ENCODE data around the gene TNFRSF18. TPM values are rescaled to one million over a fixed set of nuclear protein-coding genes. Genes with fewer than 3 reads are reported as not detected.

Gene TNFRSF18
- total RNA-seq, 2 experiments from 2014 or later, result 17.5 to 18.8 TPM

DNA sequence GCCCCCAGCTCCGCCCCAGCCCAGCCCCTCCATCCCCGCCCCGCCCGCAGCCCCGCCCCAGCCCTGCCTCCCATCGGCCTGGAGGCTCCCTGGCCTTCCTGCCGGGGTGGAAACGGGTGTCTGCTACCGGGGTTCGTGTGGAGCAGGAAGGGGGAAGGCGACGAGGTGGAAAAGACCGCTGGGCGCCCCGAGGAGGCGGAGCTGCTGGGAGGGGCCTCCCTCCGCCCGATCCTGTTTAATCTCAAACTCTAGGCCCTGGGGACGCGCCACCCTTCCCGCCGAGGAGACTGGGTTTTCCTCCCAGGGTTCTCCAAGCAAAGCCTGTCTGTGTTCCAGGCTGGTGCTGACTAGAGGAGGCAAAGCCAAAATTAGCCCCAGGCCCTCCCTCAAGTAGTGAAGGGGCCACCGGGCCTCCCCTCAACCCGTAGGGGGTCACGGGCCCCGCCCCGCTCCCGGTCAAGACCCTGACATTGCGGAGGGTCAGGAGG is 48.9 kb downstream of the TNFRSF18 start:
- H3K4me3 Mint-ChIP-seq, result peak overlapping the region; percentile 58
- CTCF ChIA-PET, result interaction anchor here (0.7 to 1.6 kb wide), 3 partner anchors 21 to 96 kb away, joined by 3 to 6 read pairs (median 3); no protein-coding TSS in a partner anchor
- DNase-seq, result peak; percentile 69
- no peaks in the 10 kb centered on the region for H3K27me3 Mint-ChIP-seq (ENCODE audit: low read depth)
- H3K27ac Mint-ChIP-seq, result peak overlapping the region; percentile 57
- peaks cover 10% of the 10 kb centered on the region for H3K36me3 Mint-ChIP-seq (ENCODE audit: low read depth)
- peak; percentile 70 for ATAC-seq
- POLR2A ChIA-PET, result interaction anchor here (0.6 to 2.2 kb wide), 4 partner anchors 9 to 85 kb away, joined by 3 to 7 read pairs (median 4); no protein-coding TSS in a partner anchor
- H3K9me3 Mint-ChIP-seq (ENCODE audit: insufficient read depth), result peaks cover 9% of the 10 kb centered on the region
- H3K4me1 Mint-ChIP-seq (ENCODE audit: low read depth), result peaks cover 12% of the 10 kb centered on the region

DNA sequence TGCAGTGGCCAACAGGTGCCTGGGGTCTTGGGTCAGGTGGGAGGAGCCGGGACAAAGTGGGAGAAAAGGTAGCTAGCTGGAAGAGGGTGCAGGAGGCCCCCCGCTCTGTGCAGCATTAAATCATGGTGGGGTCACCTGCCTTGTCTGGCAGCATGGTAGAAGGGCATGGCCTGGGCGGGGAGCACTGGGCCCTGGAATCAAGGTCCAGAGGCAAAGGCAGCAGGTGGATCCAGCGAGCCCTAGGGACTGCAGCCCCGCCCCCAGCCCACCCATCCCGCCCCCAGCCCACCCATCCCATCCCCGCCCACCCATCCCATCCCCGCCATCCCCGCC is 49.4 kb downstream of the TNFRSF18 start:
- ATAC-seq, result no peak
- POLR2A ChIA-PET, result interaction anchor here (0.6 kb wide), 1 partner anchor 84 kb away, joined by 3 read pairs; no protein-coding TSS in a partner anchor
- Mint-ChIP-seq H3K4me1 (ENCODE audit: low read depth) (peaks cover 12% of the 10 kb centered on the region), H3K9me3 (ENCODE audit: insufficient read depth) (peaks cover 12% of the 10 kb centered on the region), H3K27ac (no peak overlapping the region), H3K27me3 (ENCODE audit: low read depth) (no peaks in the 10 kb centered on the region), H3K36me3 (ENCODE audit: low read depth) (peaks cover 15% of the 10 kb centered on the region), H3K4me3 (no peak overlapping the region)
- DNase-seq, result no peak
- CTCF ChIA-PET, result interaction anchor here (1.6 kb wide), 1 partner anchor 35 kb away, joined by 6 read pairs; no protein-coding TSS in a partner anchor

DNA sequence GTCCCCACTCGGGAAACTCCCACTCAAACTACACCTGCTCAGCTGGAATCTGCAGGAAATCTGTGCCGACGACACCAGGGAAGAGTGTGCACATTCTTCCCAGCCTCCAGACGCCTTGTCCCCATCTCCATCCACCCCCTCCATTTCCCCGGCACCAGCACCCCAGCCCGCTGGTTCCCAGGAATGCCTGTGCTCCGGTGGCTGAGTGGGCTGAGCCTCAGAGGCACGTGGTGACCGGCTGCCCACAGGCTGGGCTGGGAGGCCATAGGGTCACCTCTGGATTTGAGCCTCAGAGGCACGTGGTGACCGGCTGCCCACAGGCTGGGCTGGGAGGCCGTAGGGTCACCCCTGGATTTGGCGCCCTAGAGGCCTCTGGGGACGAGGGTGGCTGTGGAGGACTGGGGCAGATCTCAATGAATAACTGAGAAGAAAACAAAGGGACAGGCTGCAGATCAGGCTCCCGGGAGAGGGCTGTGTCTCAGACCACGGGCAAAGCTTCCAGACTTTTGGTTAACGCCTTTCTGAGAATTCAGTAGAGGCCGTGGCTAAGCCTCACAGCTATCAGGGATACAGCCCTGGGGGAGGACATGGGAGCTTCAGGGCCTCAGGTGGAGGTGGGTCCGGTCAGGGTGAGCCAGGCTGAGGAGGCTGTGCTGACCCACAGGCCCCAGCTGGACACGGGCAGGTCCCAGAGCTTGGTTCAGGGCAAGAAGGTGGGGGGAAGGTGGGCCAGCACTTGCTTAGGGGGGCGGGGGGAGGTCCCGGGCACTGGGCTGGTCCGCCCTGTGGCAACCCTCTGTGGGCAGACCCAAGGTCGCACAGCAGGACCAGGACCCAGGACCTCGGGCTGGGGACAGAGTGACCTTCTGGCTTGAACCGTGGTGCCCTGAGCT is 50.0 kb downstream of the TNFRSF18 start:
- POLR2A ChIA-PET, result no interaction called here
- CTCF ChIA-PET, result interaction anchor here (1.6 kb wide), 1 partner anchor 34 kb away, joined by 6 read pairs; no protein-coding TSS in a partner anchor
- DNase-seq, result no peak
- Mint-ChIP-seq H3K36me3 (ENCODE audit: low read depth) (peaks cover 15% of the 10 kb centered on the region), H3K4me1 (ENCODE audit: low read depth) (peaks cover 12% of the 10 kb centered on the region), H3K27me3 (ENCODE audit: low read depth) (no peaks in the 10 kb centered on the region), H3K4me3 (peak overlapping the region; percentile 12), H3K27ac (peak overlapping the region; percentile 42), H3K9me3 (ENCODE audit: insufficient read depth) (peaks cover 12% of the 10 kb centered on the region)
- ATAC-seq, result no peak

GRCh38 chr1:1155258-1155657 is 51.1 kb downstream of the TNFRSF18 start:
- POLR2A ChIA-PET, result no interaction called here
- ATAC-seq (no peak), DNase-seq (no peak)
- Mint-ChIP-seq H3K27me3 (ENCODE audit: low read depth) (no peaks in the 10 kb centered on the region), H3K36me3 (ENCODE audit: low read depth) (peaks cover 15% of the 10 kb centered on the region), H3K4me3 (no peak overlapping the region), H3K9me3 (ENCODE audit: insufficient read depth) (peaks cover 12% of the 10 kb centered on the region), H3K27ac (no peak overlapping the region), H3K4me1 (ENCODE audit: low read depth) (peaks cover 12% of the 10 kb centered on the region)
- CTCF ChIA-PET, result no interaction called here

- ChIA-PET CTCF (no interaction called here), POLR2A (no interaction called here)
- Mint-ChIP-seq H3K4me3 (no peak overlapping the region), H3K9me3 (ENCODE audit: insufficient read depth) (peaks cover 12% of the 10 kb centered on the region), H3K36me3 (ENCODE audit: low read depth) (peaks cover 15% of the 10 kb centered on the region), H3K27ac (no peak overlapping the region), H3K4me1 (ENCODE audit: low read depth) (peaks cover 12% of the 10 kb centered on the region), H3K27me3 (ENCODE audit: low read depth) (no peaks in the 10 kb centered on the region)
- ATAC-seq (no peak), DNase-seq (no peak)
These were observed 52.5 kb downstream of the TNFRSF18 start for GRCh38 chr1:1153874-1154273.

Small RNAs within 50 kb of the gene (microRNA-seq; reads per million reads assigned to microRNA genes)
- gene MIR200A, result 2.9 reads per million
- gene MIR200B, result 3.4 reads per million
- gene MIR429, result not detected

Other genes starting within 250 kb of the TNFRSF18 start
- 10 to 100 TPM; 61.7 to 68.7 TPM for gene NOC2L, start 247.3 kb downstream of the TNFRSF18 start, total RNA-seq
- 10 to 100 TPM; 24.4 to 27.7 TPM for gene KLHL17, start 246.0 kb downstream of the TNFRSF18 start, total RNA-seq
- gene PLEKHN1, start 240.1 kb downstream of the TNFRSF18 start, total RNA-seq, result 1 to 10 TPM; 1.7 to 2.2 TPM
- gene PERM1, start 224.5 kb downstream of the TNFRSF18 start, total RNA-seq, result not detected
- gene HES4, start 206.5 kb downstream of the TNFRSF18 start, total RNA-seq, result under 1 TPM; 0.45 to 0.50 TPM
- 100 to 1,000 TPM; 385 to 413 TPM for gene ISG15, start 193.1 kb downstream of the TNFRSF18 start, total RNA-seq
- gene AGRN, start 186.5 kb downstream of the TNFRSF18 start, total RNA-seq, result 10 to 100 TPM; 12.4 to 14.6 TPM
- not detected for gene RNF223, start 132.3 kb downstream of the TNFRSF18 start, total RNA-seq
- gene C1orf159, start 90.5 kb downstream of the TNFRSF18 start, total RNA-seq, result 10 to 100 TPM; 24.5 to 26.8 TPM
- under 1 TPM; 0.63 to 0.90 TPM for gene TTLL10, start 32.7 kb downstream of the TNFRSF18 start, total RNA-seq
- gene TNFRSF4, start 7.6 kb upstream of the TNFRSF18 start, total RNA-seq, result 1 to 10 TPM; 1.6 to 2.9 TPM
- gene SDF4, start 25.4 kb upstream of the TNFRSF18 start, total RNA-seq, result 10 to 100 TPM; 96.9 to 99.3 TPM
- gene B3GALT6, start 25.6 kb upstream of the TNFRSF18 start, total RNA-seq, result 10 to 100 TPM; 21.2 to 22.4 TPM
- 1 to 10 TPM; 1.8 to 2.2 TPM for gene C1QTNF12, start 40.1 kb upstream of the TNFRSF18 start, total RNA-seq
- 10 to 100 TPM; 62.3 to 67.5 TPM for gene UBE2J2, start 67.3 kb upstream of the TNFRSF18 start, total RNA-seq
- gene SCNN1D, start 73.8 kb upstream of the TNFRSF18 start, total RNA-seq, result 1 to 10 TPM; 3.4 to 3.6 TPM
- gene ACAP3, start 101.3 kb upstream of the TNFRSF18 start, total RNA-seq, result 10 to 100 TPM; 65.2 to 87.3 TPM
- 10 to 100 TPM; 24.0 to 26.2 TPM for gene PUSL1, start 102.0 kb upstream of the TNFRSF18 start, total RNA-seq
- 100 to 1,000 TPM; 120 to 134 TPM for gene INTS11, start 118.1 kb upstream of the TNFRSF18 start, total RNA-seq
- 10 to 100 TPM; 18.5 to 21.4 TPM for gene CPTP, start 118.2 kb upstream of the TNFRSF18 start, total RNA-seq
- 1 to 10 TPM in 1 of 2 experiments, under 1 TPM in 1; 0.78 to 1.2 TPM for gene TAS1R3, start 124.7 kb upstream of the TNFRSF18 start, total RNA-seq
- gene DVL1, start 142.8 kb upstream of the TNFRSF18 start, total RNA-seq, result 10 to 100 TPM; 29.1 to 30.7 TPM
- gene MXRA8, start 152.0 kb upstream of the TNFRSF18 start, total RNA-seq, result not detected
- gene AURKAIP1, start 168.6 kb upstream of the TNFRSF18 start, total RNA-seq, result 100 to 1,000 TPM; 120 to 123 TPM
- 100 to 1,000 TPM in 1 of 2 experiments, 10 to 100 TPM in 1; 98.3 to 110 TPM for gene CCNL2, start 192.7 kb upstream of the TNFRSF18 start, total RNA-seq
- 100 to 1,000 TPM; 111 to 117 TPM for gene MRPL20, start 200.7 kb upstream of the TNFRSF18 start, total RNA-seq
- not detected for gene ANKRD65, start 214.7 kb upstream of the TNFRSF18 start, total RNA-seq
- gene VWA1, start 229.1 kb upstream of the TNFRSF18 start, total RNA-seq, result under 1 TPM; 0.21 to 0.29 TPM
- 1 to 10 TPM; 1.0 to 1.4 TPM for gene ATAD3C, start 243.1 kb upstream of the TNFRSF18 start, total RNA-seq